HG02938 (cell line): ENCODE measurements around the gene LCE6A.

Experiments
- ATAC-seq: cut with Tn5 transposase; IDR thresholded peaks from one replicate; pipeline ENCODE4 v1.9.1; 2021; ENCODE audit warnings: mild to moderate bottlenecking, moderate library complexity; ENCODE audit not compliant: unreplicated experiment

The LCE6A gene

DNA sequence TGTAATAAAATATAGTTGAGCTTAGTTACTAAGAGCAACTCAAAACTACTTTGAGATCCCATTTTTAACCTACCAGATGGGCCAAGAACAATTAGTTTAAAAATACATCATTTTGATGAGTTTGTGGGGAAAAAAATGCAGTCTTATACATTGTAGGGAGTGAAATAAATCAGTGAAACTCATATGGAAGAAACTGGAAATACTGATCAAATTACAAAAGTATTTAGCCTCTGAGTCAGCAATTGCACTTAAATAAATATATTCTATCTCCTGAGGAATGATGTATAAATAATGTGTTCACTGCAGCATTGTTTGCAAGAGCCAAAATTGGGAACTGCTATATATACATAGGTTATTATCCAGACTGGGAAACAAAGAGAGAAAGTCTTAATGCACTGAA is 30.8 kb downstream of the LCE6A start:
- no peak for ATAC-seq

DNA sequence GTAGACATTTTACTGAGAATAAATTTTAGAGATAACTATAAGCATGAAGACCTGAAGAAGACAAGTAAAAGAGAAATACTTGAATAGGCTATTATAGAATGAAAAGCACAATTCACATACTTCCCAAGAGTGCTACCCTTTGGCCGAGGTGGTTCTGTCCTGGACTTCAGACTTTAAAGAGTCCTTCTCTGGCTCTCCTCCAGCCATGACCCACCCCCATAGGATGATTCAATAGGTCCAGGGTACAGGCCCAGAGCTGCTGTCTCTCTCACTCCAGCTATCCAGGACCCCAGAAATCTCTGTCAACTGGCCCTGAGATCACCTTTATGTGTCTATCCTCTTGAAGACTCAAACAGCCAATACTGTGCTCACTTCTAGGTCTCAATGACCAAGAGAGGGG is 34.2 kb downstream of the LCE6A start:
- no peak for ATAC-seq

DNA sequence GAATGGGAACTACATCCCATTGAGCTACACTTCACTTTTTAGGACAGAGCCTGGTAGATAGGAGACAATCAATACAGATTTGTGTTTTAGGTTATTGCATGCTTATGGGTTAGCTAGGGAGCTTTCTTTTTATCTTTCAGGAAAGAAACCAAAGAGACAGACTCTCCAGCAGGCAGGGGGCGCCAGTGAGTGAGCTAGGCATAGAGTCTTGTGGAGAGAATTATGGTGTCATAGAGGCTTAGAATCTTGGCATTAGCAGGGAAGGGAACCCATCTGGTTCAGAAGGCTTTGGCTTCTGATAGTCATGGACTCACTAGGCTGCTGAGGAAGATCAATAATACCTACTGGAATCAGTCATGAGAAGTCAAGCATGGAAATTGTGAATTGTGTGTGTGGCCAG is 35.4 kb downstream of the LCE6A start, which contains the start of gene SMCP:
SMCP (plus strand) TSS at position 281 of the 400 bp plus-strand sequence. CDS start 6,101 bp downstream, outside the sequence.
- ATAC-seq: no peak

DNA sequence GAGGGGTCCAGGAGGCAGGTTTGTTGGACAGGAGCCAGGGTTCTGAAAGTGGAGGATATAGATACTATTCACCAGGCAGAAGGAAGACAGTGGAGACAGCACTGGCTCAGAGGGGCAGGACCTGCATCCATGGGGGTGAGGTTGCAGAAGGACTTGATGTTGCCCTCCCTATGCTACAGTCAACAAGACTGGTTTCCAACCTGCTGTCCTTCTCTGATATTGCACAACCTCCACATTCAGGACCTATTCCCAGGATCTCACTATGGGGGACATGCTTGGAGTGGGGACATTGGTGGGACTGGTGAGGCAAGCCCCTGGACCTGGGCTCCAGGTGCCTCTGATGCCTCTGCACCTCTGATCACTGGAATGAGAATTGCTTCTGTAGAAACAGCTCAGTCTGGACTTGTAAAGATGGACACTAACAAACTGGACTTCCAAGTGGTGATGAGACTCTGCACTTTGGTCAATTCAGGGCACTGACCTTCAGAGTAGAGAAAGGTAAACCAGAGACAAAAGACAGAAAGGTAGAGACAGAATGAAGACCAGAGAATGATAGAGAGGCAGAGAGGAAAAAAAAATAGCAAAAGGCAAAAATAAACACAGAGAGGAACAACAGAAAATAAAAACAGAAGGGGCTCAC is 37.0 kb downstream of the LCE6A start:
- no peak for ATAC-seq

DNA sequence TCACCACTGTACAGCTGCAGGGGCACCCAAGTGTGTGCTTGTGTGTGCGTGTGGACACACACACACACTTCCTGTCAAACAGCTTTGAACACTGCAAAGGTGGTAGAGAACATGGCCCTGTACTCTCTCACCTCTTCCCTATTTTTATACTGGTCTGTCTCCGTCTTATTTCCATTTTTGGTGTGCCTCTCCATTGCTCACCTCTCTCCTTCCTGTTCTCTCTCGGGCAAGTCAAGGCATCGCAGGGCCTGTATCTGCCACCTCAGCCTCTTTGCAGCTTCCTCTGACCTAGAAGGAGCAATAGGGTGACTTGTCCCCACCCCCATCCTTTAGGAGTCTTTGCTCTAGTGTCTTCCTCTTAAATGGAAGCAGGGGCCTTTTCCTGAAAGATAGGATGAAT is 37.7 kb downstream of the LCE6A start:
- ATAC-seq: no peak

DNA sequence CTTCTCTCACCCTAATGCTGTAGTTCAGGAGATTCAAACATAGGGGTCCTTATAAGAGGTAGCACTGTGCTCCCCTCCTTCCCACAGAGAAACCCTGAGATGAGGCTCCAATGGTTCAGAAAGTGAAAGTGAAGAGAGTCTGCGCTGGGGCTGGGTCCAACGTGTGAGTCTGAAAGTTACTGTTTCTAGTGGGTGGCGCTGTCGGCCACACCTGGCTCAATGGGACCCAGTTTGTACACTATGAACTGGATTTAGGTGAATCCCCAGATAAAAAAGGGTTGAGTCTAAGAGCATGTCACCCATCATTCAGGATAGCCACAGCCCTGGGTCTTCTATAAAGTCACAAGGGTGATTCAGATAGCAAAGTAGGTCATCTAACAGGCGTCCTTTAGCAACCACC is 38.3 kb downstream of the LCE6A start:
- ATAC-seq: no peak

DNA sequence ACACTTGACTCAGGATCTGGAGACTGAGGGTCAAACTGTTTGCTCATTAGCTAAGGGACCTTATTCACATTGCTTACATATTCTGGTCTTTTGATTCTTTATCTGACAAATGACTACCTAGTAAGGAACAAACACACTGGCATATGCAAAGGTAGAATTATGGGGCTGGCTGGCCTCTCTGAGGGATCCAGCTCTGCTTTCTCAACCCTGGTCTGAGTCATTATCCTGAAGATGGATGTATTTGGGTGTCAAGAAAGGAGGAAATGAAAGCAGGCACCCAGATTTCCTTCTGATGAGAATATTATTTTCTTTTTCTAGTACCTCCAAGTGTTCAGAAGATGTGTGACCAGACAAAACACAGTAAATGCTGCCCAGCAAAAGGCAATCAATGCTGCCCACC is 41.4 kb downstream of the LCE6A start:
- ATAC-seq: no peak

DNA sequence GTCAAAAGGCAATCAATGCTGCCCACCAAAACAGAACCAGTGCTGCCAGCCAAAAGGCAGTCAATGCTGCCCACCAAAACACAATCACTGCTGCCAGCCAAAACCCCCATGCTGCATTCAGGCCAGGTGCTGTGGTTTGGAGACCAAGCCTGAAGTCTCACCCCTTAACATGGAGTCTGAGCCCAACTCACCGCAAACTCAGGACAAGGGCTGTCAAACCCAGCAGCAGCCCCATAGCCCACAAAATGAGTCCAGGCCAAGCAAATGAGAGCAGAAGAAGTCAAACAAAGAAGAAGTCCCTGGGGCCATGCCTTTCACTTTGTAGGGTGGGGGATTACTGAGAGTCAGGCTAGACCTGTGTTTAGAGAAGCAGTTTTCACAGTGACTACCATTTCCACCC is 41.9 kb downstream of the LCE6A start:
- ATAC-seq: no peak

DNA sequence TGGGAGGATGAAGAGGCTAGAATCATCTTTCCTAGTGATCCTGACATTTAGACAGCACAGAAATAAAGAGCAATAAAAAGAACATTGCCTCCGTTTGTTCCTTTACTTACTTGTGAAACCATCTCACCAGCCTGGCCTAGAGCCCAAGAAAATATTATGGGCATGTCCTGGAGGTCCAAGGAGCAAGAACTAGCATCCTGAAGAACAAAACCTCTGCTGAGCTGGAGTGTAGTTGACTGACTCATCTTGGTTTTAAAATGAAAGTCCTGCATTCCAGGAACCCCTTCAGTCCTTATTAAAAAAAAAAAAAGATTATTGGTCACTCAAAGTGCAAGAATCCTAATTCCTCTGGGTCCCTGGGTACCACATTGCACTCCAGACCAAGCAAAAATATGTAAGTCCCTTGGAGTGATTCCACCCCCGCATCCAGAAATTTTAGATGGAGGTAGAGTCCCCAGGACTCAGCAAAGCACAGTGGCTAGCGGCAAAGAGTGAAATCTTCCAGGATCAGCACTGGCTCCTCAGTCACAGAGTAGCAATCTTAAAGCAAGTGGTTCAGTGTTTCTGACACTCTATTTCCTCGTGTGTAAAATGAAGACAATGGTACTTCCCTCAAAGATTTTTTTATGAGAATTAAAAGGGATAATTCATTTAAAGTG is 42.4 kb downstream of the LCE6A start:
- no peak for ATAC-seq

DNA sequence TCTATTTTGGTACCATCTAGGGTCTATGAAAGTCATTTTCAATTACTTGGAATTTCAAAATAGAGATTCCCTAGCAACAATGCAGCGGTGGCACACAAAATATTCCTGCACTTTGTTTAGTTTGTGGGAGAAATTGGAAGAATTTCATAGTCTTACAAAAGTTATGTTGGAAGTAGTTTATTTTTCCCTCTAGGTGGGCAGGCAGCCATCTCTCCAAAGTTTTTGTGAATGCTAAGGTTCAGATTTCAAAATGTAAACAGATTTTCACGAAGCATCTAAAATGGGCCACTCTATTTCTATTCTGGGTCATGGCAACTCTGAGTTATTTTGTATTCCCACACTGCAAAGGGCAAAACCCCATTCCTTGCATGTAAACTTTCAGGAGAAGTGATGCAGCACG is 43.4 kb downstream of the LCE6A start:
- no peak for ATAC-seq

DNA sequence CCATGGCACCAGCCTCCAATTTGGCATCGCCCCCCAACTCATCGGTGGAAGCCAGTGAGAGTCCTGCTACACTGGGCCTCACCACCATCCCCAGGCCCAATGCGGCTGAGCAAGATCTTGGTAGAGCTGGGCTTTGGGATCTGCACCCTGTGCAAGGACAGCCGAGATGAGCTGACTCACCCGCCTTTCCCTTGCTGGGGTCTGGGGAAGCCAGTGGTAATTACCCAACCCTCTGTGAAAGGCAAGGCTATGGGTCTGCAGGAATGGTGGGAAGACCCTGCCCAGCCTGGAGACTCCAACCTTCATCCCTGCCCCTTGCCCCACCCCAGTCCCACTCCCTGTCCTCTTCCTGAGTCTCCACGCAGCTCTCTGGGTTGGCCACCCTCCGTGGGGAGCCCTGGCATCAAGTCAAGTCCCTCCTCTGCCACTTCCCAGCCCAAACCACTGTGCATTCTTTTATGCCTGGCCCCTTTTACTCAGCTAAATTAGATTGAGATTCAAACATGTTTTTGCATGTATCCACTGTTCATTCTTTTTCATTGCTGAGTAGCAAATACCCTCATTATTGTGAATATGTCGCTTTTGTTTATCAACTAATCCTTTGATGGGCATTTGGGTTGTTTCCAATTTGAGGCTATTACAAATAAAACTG is 44.2 kb downstream of the LCE6A start:
- ATAC-seq: no peak

DNA sequence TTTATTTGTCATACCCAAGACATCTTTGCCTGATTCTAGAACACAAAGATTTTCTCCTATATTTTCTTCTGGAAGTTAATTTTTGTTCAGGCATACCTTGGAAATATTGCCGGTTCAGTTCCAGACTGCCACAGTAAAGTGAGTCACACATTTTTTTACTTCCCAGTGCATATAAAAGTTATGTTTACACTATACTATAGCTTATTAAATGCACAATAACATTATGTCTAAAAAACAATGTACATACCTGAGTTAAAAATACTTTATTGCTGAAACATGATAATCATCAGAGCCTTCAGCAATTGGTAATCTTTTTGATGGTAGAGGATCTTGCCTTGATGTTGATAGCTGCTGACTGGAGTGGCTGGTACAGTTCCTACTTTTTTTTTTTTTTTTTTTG is 45.5 kb downstream of the LCE6A start:
- no peak for ATAC-seq
